ENCODE measurements around the gene PSD. TPM values are rescaled to one million over a fixed set of nuclear protein-coding genes. Genes with fewer than 3 reads are reported as not detected.

Gene PSD
- total and polyA plus RNA-seq, 9 of the 15 experiments (the other 6 are each of a cell fraction or from before 2014, with no cell fraction given): 0.11 to 1.7 (median 0.54) TPM; not detected in 2

- H2AFZ ChIP-seq (ENCODE audit: low read depth, low read length): no peak overlapping the region
- no peaks in the 10 kb centered on the region for H3K4me1 ChIP-seq (replicated peaks in 1 of 2; ENCODE audit: control insufficient read depth in 2 of 2, insufficient read depth in 2 of 2, low read length in 2 of 2)
- peaks cover 77% of the 10 kb centered on the region for H3K36me3 ChIP-seq (ENCODE audit: control insufficient read depth, insufficient read depth, low read length)
- no peaks in the 10 kb centered on the region for H3K79me2 ChIP-seq (ENCODE audit: control insufficient read depth, insufficient read depth, low read length)
- DNase-seq (ENCODE audit: extremely low read depth in 1 of 4, low spot score in 3 of 4): no peak
- no peaks in the 10 kb centered on the region for H3K27me3 ChIP-seq (ENCODE audit: control insufficient read depth in 2 of 2, insufficient read depth in 2 of 2, low read length in 2 of 2)
- no peak for ATAC-seq
- no peak overlapping the region for H3K9ac ChIP-seq (ENCODE audit: insufficient read depth in 1 of 2, low read depth in 2 of 2, low read length in 2 of 2)
- POLR2A ChIA-PET: interaction anchor here (0.7 to 1.2 kb wide), 2 partner anchors 9 to 208 kb away, joined by 3 to 4 read pairs; no protein-coding TSS in a partner anchor
- in situ Hi-C loops (cut with MboI): loop anchor here (25.0 kb wide), 1 partner anchor 534 kb away; the partner anchor contains the start of gene KCNIP2
- H3K4me3 ChIP-seq: no peak overlapping the region
- 100% methylated on average over 2 of the region's 2 CpGs for WGBS (ENCODE audit: insufficient coverage, low coverage, missing lambda C conversion rate)
- TF ChIP-seq NR4A1 (CRISPR knock-in tag; IDR thresholded peaks at IDR 0.05) (no peak), NR4A1 (tag; IDR thresholded peaks at IDR 0.05) (no peak), SUPT5H (IDR thresholded peaks at IDR 0.05) (no peak), ZNF133 (CRISPR knock-in tag; IDR thresholded peaks at IDR 0.05) (no peak), ZNF239 (CRISPR knock-in tag; IDR thresholded peaks at IDR 0.05) (no peak), POLR2A (conservative IDR thresholded peaks at IDR 0.05) (no peak), PURB (CRISPR knock-in tag; IDR thresholded peaks at IDR 0.05; ENCODE audit: low read depth) (no peak), ZNF717 (CRISPR knock-in tag; IDR thresholded peaks at IDR 0.05) (no peak), NR2C2 (CRISPR knock-in tag; IDR thresholded peaks at IDR 0.05) (no peak), NR2C2 (tag; IDR thresholded peaks at IDR 0.05) (no peak), DEAF1 (CRISPR knock-in tag; IDR thresholded peaks at IDR 0.05) (no peak), NCOA4 (IDR thresholded peaks at IDR 0.05; ENCODE audit: partially characterized antibody) (no peak), MCM7 (IDR thresholded peaks at IDR 0.05) (no peak), FOXM1 (IDR thresholded peaks at IDR 0.05; ENCODE audit: low read depth) (no peak), FOXM1 (CRISPR knock-in tag; IDR thresholded peaks at IDR 0.05; ENCODE audit: low read depth) (no peak)
- TF ChIP-seq, protein P1, sequence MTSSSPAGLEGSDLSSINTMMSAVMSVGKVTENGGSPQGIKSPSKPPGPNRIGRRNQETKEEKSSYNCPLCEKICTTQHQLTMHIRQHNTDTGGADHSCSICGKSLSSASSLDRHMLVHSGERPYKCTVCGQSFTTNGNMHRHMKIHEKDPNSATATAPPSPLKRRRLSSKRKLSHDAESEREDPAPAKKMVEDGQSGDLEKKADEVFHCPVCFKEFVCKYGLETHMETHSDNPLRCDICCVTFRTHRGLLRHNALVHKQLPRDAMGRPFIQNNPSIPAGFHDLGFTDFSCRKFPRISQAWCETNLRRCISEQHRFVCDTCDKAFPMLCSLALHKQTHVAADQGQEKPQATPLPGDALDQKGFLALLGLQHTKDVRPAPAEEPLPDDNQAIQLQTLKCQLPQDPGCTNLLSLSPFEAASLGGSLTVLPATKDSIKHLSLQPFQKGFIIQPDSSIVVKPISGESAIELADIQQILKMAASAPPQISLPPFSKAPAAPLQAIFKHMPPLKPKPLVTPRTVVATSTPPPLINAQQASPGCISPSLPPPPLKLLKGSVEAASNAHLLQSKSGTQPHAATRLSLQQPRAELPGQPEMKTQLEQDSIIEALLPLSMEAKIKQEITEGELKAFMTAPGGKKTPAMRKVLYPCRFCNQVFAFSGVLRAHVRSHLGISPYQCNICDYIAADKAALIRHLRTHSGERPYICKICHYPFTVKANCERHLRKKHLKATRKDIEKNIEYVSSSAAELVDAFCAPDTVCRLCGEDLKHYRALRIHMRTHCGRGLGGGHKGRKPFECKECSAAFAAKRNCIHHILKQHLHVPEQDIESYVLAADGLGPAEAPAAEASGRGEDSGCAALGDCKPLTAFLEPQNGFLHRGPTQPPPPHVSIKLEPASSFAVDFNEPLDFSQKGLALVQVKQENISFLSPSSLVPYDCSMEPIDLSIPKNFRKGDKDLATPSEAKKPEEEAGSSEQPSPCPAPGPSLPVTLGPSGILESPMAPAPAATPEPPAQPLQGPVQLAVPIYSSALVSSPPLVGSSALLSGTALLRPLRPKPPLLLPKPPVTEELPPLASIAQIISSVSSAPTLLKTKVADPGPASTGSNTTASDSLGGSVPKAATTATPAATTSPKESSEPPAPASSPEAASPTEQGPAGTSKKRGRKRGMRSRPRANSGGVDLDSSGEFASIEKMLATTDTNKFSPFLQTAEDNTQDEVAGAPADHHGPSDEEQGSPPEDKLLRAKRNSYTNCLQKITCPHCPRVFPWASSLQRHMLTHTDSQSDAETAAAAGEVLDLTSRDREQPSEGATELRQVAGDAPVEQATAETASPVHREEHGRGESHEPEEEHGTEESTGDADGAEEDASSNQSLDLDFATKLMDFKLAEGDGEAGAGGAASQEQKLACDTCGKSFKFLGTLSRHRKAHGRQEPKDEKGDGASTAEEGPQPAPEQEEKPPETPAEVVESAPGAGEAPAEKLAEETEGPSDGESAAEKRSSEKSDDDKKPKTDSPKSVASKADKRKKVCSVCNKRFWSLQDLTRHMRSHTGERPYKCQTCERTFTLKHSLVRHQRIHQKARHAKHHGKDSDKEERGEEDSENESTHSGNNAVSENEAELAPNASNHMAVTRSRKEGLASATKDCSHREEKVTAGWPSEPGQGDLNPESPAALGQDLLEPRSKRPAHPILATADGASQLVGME (CRISPR knock-in tag; IDR thresholded peaks at IDR 0.05): no peak
- TF ChIP-seq, protein P2, sequence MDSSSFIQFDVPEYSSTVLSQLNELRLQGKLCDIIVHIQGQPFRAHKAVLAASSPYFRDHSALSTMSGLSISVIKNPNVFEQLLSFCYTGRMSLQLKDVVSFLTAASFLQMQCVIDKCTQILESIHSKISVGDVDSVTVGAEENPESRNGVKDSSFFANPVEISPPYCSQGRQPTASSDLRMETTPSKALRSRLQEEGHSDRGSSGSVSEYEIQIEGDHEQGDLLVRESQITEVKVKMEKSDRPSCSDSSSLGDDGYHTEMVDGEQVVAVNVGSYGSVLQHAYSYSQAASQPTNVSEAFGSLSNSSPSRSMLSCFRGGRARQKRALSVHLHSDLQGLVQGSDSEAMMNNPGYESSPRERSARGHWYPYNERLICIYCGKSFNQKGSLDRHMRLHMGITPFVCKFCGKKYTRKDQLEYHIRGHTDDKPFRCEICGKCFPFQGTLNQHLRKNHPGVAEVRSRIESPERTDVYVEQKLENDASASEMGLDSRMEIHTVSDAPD (CRISPR knock-in tag; IDR thresholded peaks at IDR 0.05): no peak
- intact Hi-C loops (cut with micrococcal nuclease): no loop called here
- H3K9me1 ChIP-seq (ENCODE audit: control insufficient read depth, insufficient read depth, low read length): no peaks in the 10 kb centered on the region
- no peaks in the 10 kb centered on the region for H4K20me1 ChIP-seq (replicated peaks; ENCODE audit: control insufficient read depth, insufficient read depth, low read length)
- H3K27ac ChIP-seq (ENCODE audit: extremely low read depth, low read depth, low read length): no peak overlapping the region
- H3K9me3 ChIP-seq (replicated peaks; ENCODE audit: control insufficient read depth, insufficient read depth, low read depth, low read length): no peaks in the 10 kb centered on the region
- CTCF ChIA-PET (ENCODE audit: low intra/inter-chr PET ratio): no interaction called here
- H3K4me2 ChIP-seq (ENCODE audit: insufficient read depth, low read length): no peak overlapping the region
- no peak for FAIRE-seq
- BruUV-seq (replicated peaks): no TSS peak
These were observed 47.3 kb downstream of the PSD start for GRCh38 chr10:102371295-102371694.
